ENCODE results near the gene MEST.
"Not testable (repeated sequence)": the region's sequence is repeated elsewhere in the genome, so short reads cannot be mapped to it uniquely, and the experiment has no call there.

Gene MEST

DNA sequence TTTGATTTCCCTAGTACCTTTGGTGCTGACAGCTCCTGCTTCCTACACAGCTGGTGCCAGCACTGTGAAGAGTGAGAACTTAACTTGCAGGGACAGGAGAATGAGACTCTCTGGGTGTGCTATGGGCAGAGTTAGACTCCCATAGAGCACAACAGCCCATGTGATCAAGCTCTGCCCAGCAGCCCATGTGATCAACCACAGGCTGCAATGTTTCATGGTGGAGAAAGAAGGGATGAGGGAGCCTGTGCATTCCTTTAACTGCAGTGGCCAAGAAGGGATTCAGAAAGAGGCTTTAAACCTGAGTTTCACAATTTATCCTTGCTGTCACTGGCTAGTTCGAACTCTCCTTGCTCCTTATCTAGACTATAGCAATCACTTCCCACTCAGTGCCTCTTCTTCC, 10.0 kb upstream of the MEST start:
- H3K4me3 ChIP-seq (ENCODE audit: low read depth, low read length), result no peak overlapping the region
- DNase-seq (ENCODE audit: low read depth), result no peak

DNA sequence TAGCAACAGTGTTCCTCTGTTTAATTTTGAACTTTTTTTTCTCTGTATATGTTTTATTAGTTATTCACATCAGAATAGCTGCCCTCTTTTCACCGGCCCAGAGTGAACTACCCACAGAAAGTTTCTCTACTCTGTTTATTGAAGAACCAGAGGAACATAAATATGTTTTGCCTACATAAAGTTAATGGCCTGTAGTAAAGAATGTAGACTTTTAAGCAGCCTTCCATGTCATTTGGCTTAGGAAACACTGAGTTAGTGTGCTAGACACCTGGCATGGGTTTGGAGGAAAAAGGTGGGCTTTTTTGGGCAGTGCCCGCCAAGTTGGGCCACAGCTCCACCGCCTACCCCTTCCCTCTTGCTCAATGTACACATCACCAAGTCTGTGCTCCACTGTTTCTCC, 8.9 kb upstream of the MEST start:
- no peak for DNase-seq (ENCODE audit: low read depth)
- no peak overlapping the region for H3K4me3 ChIP-seq (ENCODE audit: low read depth, low read length)

DNA sequence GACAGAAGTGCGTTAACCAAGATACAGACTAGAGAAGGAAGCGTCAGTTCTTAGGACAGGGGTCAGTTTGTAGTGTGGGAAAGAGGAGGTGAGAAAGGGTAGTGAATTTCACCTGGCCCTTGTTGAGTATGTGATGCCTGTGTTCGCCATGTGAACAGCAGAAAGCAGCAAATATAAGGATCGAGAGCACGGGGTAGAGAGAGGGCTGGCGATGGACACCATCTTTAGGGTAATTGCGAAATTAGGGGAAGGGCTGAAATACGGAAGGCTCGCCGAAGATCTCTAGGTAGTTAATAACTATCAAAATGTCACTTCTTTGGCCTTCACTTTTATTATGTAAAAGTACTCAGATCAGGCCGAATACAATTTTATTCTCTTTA, 6.2 kb upstream of the MEST start:
- no peak overlapping the region for H3K4me3 ChIP-seq (ENCODE audit: low read depth, low read length)
- DNase-seq (ENCODE audit: low read depth), result no peak

DNA sequence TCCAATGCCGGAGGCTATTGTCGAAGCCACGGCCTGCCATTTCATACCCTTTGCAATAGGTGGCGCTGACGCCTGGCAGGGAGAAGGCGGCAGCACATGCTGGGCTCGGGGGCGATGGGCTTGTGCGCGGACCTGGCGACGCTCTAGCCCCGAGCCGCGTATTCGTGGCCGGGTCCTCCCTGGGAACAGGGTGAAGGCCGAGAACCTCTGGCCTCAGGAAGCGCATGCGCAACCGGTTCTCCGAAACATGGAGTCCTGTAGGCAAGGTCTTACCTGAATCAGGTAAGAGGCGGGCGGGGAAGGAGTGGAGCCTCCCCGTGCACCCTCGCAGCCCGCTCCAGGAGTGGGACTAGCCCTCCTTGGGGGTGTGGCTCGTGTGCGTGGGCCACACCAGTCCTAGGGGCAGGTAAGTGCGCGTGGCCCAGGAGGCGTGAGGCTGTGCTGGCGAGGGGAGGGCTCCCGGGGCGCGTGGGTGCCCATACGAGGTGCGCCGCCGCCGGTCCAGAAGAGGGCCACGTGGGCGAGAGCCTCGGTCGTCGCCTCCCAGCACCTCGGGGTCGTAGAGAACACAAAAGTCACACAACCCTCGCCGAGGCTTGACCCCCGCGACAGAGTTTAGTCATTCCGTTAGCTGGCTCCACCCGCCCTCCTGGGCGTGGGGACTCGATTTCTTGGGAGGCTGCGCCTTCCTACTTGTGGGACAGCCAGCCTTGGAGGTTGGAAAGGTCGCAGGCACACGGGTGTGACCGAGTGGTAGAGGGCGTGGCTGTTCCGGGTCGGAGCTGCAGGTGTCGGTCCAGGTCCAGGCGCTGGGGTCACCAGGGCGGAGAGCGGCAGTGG, 5.6 kb upstream of the MEST start:
- no peak overlapping the region for H3K4me3 ChIP-seq (ENCODE audit: low read depth, low read length)

DNA sequence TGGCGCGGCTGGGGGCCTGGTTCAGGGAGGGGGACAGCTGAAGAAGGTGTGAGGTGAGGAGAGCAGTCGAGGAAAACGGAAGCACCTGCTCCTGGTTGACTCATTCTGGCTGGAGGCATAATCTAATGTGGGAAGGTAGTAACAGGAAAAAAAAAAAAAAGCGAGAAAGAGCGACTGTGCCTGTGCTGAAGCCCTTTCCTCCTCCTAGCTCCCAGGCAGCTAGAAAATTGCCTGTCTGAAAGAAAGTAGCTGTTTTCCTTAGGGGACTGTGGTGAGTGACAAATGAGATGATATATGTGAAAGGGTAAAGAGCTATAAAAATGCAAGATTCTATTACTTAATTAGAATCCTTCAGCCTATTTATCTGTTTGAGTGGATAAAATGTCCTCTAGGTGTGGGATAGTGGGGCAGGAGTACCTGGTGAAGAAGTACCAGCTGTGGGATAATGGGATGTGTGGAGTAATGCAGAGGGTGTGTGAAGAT, 4.9 kb upstream of the MEST start:
- DNase-seq (ENCODE audit: low read depth), result no peak
- H3K4me3 ChIP-seq (ENCODE audit: low read depth, low read length), result no peak overlapping the region

More for the DNA sequence above, 5.6 kb upstream of the MEST start:
- DNase-seq (ENCODE audit: low read depth), result no peak

- no peak overlapping the region for H3K4me3 ChIP-seq (ENCODE audit: low read depth, low read length)
- no peak for DNase-seq (ENCODE audit: low read depth)
Observed at GRCh38 chr7:130488392-130489139, 3.3 kb upstream of the MEST start.

- DNase-seq (ENCODE audit: low read depth), result peak; percentile 26
- no peak overlapping the region for H3K4me3 ChIP-seq (ENCODE audit: low read depth, low read length)
Observed at GRCh38 chr7:130489140-130489983, 2.5 kb upstream of the MEST start.

DNA sequence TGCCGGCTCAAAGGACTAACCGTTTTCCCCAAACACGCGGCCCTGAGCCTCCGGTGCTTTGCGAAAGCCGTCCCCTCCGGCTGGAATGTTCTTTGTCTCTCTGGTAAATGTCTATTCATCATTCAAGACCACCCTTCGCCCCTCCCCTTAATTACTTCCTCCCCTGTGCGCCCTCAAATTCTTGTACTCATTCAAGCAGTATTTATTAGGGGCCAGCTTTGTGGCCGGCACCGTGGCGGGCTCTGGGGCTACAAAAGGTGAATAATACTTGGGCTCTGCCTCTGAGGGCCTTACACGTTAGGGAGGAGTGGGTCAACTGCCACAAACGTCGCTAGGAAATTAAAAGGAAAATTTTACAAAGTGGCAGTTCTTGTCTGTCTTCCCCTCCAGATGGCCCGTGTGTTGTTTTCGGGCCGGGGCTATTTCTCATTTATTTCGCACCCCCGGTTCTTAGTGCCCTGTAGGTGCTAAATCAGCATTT, 1.5 kb upstream of the MEST start:
- H3K4me3 ChIP-seq (ENCODE audit: low read depth, low read length), result no peak overlapping the region
- no peak for DNase-seq (ENCODE audit: low read depth)

DNA sequence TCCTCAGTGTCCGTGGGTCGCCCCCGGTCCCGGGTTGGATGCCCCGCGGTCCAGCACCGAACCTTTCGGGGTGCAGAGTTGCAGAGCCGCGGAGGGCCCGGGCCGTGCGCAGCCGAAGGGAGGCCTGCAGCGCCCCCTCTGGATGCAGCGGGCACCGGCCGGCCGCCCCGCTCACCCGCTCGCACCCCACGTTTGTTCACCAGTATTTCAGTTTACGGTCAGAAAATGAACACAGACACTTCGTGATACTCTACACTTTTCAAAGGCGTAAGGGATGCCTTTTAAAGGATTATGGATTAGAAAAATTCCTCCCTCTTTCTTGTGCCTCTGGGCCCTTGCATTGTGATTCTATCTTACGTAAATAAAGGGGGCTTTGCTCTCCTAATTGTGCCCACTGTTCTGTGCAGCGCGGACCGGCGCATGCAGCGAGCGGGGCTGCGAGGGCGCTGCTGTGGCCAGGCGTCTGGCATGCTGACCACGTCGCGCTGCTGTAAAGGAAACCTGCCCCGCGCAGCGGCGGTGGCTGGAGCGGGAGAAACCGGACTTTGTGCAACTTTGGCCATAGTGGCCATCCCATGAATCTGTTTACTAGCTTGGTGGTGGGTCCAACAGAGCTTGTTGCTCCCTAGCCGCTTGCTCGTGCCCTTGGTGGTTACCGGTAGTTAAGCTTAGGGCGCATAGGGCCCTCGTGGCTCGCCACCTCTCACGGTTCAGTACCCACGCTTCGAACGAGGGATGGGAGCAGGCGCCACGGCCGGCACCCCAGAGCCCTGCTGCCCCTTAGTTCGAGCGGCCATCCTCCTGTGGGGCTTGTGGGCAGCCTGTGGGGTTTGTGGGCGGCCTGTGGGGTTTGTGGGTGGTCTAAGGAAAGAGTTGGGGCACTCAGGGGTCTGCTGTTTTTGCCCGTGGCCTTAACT, 739 bp upstream of the MEST start:
- no peak for DNase-seq (ENCODE audit: low read depth)

GRCh38 chr7:130492523-130493274, 814 bp downstream of the MEST start:
- peak overlapping the region; percentile 56 for H3K4me3 ChIP-seq (ENCODE audit: low read depth, low read length)
- no peak for DNase-seq (ENCODE audit: low read depth)

More for the DNA sequence above, 739 bp upstream of the MEST start:
- peak overlapping the region; percentile 56 for H3K4me3 ChIP-seq (ENCODE audit: low read depth, low read length)

DNA sequence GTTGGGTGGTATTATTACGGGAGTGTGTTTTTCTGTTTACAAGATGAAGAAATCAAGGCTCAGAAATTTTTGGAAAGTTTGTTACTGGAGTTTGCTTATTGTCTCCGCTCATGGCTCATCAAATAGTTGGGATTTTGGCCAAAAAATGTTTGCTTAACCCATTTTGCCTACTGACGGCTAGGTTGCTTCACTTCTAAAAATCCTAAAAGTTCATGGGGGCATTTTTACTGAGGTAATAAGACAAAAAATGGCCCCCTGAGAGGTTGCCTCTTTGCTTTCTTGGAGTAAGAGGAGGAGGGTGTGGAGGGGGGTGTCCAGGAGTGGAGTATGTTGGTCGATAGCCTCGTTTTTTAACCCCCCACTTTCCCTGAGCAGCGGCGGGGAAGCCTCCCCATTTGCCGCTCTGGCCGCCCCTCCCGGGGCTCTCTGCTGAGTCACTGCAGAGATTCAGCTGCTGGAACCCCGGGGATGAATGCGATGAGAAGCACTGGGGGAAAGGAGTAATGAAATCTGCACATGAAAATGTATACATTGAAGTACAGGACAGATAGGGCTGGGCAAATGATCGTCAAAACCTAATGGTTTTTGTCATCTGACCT, 1.5 kb downstream of the MEST start:
- H3K4me3 ChIP-seq (ENCODE audit: low read depth, low read length), result peak overlapping the region; percentile 56
- DNase-seq (ENCODE audit: low read depth), result no peak

GRCh38 chr7:130494431-130494858, 2.6 kb downstream of the MEST start:
- H3K4me3 ChIP-seq (ENCODE audit: low read depth, low read length), result peak overlapping the region; percentile 56
- DNase-seq (ENCODE audit: low read depth), result no peak

GRCh38 chr7:130500463-130500862, 8.6 kb downstream of the MEST start:
- no peak overlapping the region for H3K4me3 ChIP-seq (ENCODE audit: low read depth, low read length)
- DNase-seq (ENCODE audit: low read depth), result no peak

DNA sequence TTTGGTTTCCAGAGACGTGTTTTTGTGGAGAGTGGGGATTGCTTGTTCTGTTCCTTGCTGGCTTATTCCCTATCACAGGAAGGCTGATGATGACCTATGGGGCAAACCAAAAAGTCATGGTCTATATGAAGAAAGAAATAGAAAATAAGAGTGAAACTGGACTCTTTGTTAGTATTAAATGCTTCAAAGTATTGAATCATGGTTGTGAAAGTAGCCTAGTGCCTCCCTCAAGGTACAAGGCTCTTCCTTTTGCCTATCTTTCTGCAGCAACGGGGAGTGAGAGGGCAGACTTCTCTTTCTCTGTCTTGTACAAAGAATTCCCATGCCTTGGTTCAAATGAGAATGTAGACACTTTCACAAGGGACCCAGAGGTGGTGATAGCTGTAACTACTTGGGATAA, 9.0 kb downstream of the MEST start:
- DNase-seq (ENCODE audit: low read depth), result no peak
- no peak overlapping the region for H3K4me3 ChIP-seq (ENCODE audit: low read depth, low read length)

GRCh38 chr7:130505753-130506152, 13.9 kb downstream of the MEST start:
- no peak overlapping the region for H3K4me3 ChIP-seq (ENCODE audit: low read depth, low read length)
- DNase-seq (ENCODE audit: low read depth), result no peak

DNA sequence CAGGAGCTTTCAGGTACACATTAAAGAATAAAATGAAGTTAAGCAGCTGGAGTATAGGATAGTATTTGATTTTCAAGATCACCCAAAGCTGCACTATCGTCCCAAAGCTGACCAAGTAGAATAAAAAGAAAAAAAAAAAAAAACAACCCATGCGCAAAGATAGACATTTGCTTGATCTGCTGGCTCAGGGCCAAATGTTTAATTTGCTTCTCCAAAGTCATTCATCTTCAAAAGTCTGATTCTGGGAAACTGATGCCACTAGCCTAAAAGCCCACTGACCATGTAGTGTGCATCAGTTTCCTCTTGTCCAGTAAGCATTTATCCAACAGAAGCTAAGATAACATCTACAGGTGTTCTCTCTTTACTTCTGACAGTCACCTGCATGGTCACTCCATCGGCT, 14.5 kb downstream of the MEST start:
- DNase-seq (ENCODE audit: low read depth), result no peak
- H3K4me3 ChIP-seq (ENCODE audit: low read depth, low read length), result no peak overlapping the region

- H3K4me3 ChIP-seq (ENCODE audit: low read depth, low read length); DNase-seq (ENCODE audit: low read depth): not testable (repeated sequence)
Observed at GRCh38 chr7:130512038-130512437, 20.2 kb downstream of the MEST start.

DNA sequence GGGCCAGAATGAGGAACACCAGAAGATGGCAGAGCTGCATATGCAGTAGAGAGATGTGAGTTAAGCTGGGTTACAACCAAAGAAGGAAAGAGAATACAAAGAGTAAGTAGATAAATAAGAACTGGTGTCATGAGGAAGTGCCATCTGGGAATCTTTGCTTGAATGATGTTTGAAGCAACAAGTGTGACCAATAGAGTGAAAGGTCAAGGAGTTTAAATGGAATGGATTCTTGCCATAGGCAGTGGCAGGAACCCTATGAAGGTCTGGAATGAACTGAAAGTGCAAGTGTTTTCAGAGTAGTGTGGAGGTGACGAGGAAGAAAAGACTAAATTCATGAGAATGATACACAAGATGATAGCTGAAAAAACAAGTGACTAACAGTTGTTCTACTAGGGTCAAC, 21.6 kb downstream of the MEST start:
- no peak overlapping the region for H3K4me3 ChIP-seq (ENCODE audit: low read depth, low read length)
- DNase-seq (ENCODE audit: low read depth), result no peak
